Endothelial cell of umbilical vein (primary cell): ENCODE data around the gene TMEM138. TPM values are rescaled to one million over a fixed set of nuclear protein-coding genes. Genes with fewer than 3 reads are reported as not detected.
A peak's percentile ranks its signal among the peaks of the same experiment; 100 is the strongest.

Experiments
- BruUV-seq: library from RNA; stranded (reverse); fragments of 400-500 nt; replicated peaks from 2 replicates; lab custom pipeline; 2021; lab: Mats Ljungman, UMichigan
- CTCF ChIA-PET: fragments of 300-600, 350-600 bp; sonication (Branson Sonifier 250); formaldehyde crosslinking; loops from one replicate; lab custom pipeline; 2021; ENCODE audit warnings: antibody characterized with exemption, inconsistent platforms; lab: Charles Lee
- POLR2A ChIA-PET: fragments of 300-600, 350-600 bp; sonication (Branson Sonifier 250); formaldehyde crosslinking; loops from one replicate; lab custom pipeline; 2021; ENCODE audit warnings: antibody characterized with exemption, inconsistent platforms; lab: Charles Lee
- DNase-seq: peaks from one replicate; pipeline ENCODE4 v3.0.0-alpha.2; 2011; ENCODE audit warnings: low read depth, low spot score
- FAIRE-seq: peaks from 2 replicates; lab custom pipeline; 2011; peaks lifted over from hg19 to GRCh38; lab: Jason Lieb, UNC
- H2AFZ ChIP-seq: 2 replicates; pipeline ENCODE4 v1.6.0; 2012; ENCODE audit warnings: low read depth, low read length, control low read depth, inconsistent platforms
- H3K27ac ChIP-seq: 2 replicates; pipeline ENCODE4 v1.5.1; 2011; ENCODE audit warnings: low read depth, mild to moderate bottlenecking, control low read depth, low read length, moderate library complexity; ENCODE audit not compliant: insufficient read depth
- H3K27me3 ChIP-seq, 2 experiments: 2 replicates each; pipeline versions ENCODE4 v1.6.0 to v1.6.1; 2011; ENCODE audit warnings: low read length in 2 of 2, mixed read lengths in 1 of 2; ENCODE audit not compliant: control insufficient read depth in 2 of 2, insufficient read depth in 2 of 2
- H3K36me3 ChIP-seq, 2 experiments: 2 replicates in 1 of 2; 3 replicates in 1 of 2; pipeline ENCODE4 v1.5.1; 2011; ENCODE audit warnings: low read length in 2 of 2, mild to moderate bottlenecking in 1 of 2, moderate library complexity in 1 of 2; ENCODE audit not compliant: control insufficient read depth in 2 of 2, insufficient read depth in 2 of 2; ENCODE audit errors: extremely low read depth in 1 of 2
- H3K4me1 ChIP-seq: 3 replicates; pipeline ENCODE4 v1.5.1; 2011; ENCODE audit warnings: mild to moderate bottlenecking, low read length; ENCODE audit not compliant: control insufficient read depth, insufficient read depth; ENCODE audit errors: extremely low read depth
- H3K4me2 ChIP-seq: 2 replicates; pipeline ENCODE4 v1.6.1; 2011; ENCODE audit warnings: low read length, control low read depth, mixed read lengths; ENCODE audit not compliant: insufficient read depth
- H3K4me3 ChIP-seq, 3 experiments: fragments of 200-600 bp in 1 of 3; sonication (generic), shearing (Covaris generic) in 1 of 3; replicated peaks in 1 of 3; 2 replicates each; pipeline ENCODE4 v1.5.1; 2011 to 2016; ENCODE audit warnings: control low read depth in 3 of 3, low read length in 3 of 3, mild to moderate bottlenecking in 2 of 3, inconsistent platforms in 1 of 3, low read depth in 1 of 3, moderate library complexity in 1 of 3; ENCODE audit not compliant: insufficient read depth in 1 of 3
- H3K79me2 ChIP-seq: 2 replicates; pipeline ENCODE4 v1.6.0; 2012; ENCODE audit warnings: low read length, inconsistent platforms; ENCODE audit not compliant: control insufficient read depth, insufficient read depth
- H3K9ac ChIP-seq: replicated peaks from 2 replicates; pipeline ENCODE3; 2011; ENCODE audit warnings: low read length, control low read depth; ENCODE audit not compliant: insufficient read depth; ENCODE audit errors: extremely low read depth
- H3K9me1 ChIP-seq: replicated peaks from 3 replicates; pipeline ENCODE4 v1.6.0; 2011; ENCODE audit warnings: mild to moderate bottlenecking, low read length; ENCODE audit not compliant: control insufficient read depth, insufficient read depth; ENCODE audit errors: extremely low read depth
- H3K9me3 ChIP-seq: replicated peaks from 2 replicates; pipeline ENCODE4 v1.5.1; 2012; ENCODE audit warnings: low read length, inconsistent platforms; ENCODE audit not compliant: control insufficient read depth, insufficient read depth
- H4K20me1 ChIP-seq: replicated peaks from 2 replicates; pipeline ENCODE3; 2011; ENCODE audit warnings: mild to moderate bottlenecking, low read length; ENCODE audit not compliant: control insufficient read depth, insufficient read depth; ENCODE audit errors: extremely low read depth
- EZH2 ChIP-seq: IDR thresholded peaks from 2 replicates; pipeline ENCODE4 v1.6.1; 2012; ENCODE audit warnings: borderline replicate concordance, low read depth, mild to moderate bottlenecking, moderate library complexity, low read length, inconsistent platforms; ENCODE audit not compliant: severe bottlenecking
- FOS ChIP-seq: IDR thresholded peaks from 2 replicates; pipeline ENCODE4 v1.6.1; 2011; ENCODE audit warnings: mild to moderate bottlenecking, low read length, moderate library complexity, borderline replicate concordance; ENCODE audit not compliant: insufficient read depth
- GATA2 ChIP-seq: IDR thresholded peaks from 2 replicates; pipeline ENCODE4 v1.7.0; 2011; ENCODE audit warnings: low read depth, mild to moderate bottlenecking, moderate library complexity, mixed read lengths, low read length; ENCODE audit not compliant: insufficient read length, insufficient read depth
- JUN ChIP-seq: IDR thresholded peaks from 2 replicates; pipeline ENCODE4 v1.6.1; 2011; ENCODE audit warnings: borderline replicate concordance, low read depth; ENCODE audit not compliant: insufficient read length, insufficient read depth
- MYC ChIP-seq: IDR thresholded peaks from one replicate; pipeline ENCODE4 v1.6.1; 2011; ENCODE audit warnings: mild to moderate bottlenecking, low read depth, low read length
- POLR2A ChIP-seq: IDR thresholded peaks from 2 replicates; pipeline ENCODE4 v1.6.1; 2012; ENCODE audit warnings: low read depth, mild to moderate bottlenecking, control low read depth, low read length
- POLR2AphosphoS5 ChIP-seq: IDR thresholded peaks from 2 replicates; pipeline ENCODE4 v1.6.1; 2012; ENCODE audit warnings: low read depth, mild to moderate bottlenecking, control low read depth, low read length, moderate library complexity; ENCODE audit not compliant: insufficient read depth
- dilution Hi-C: fragments of 300-500 bp; cut with MboI; formaldehyde crosslinking; loops from one replicate; pipeline ENCODE4 v1.15.0; 2019; ENCODE audit warnings: low sequenced_read_pairs; ENCODE audit not compliant: extremely low pct_ligation_motif_present
- intact Hi-C: fragments of 100-400 bp; cut with micrococcal nuclease; formaldehyde crosslinking; loops from one replicate; pipeline ENCODE4 v1.10.0; 2022
- polyA plus RNA-seq, 4 experiments: library from polyadenylated mRNA; depleted of rRNA in 3 of 4; stranded (reverse) in 3 of 4; unstranded in 1 of 4; fragments of >200 nt; gene quantifications; 2 replicates each; pipeline versions ENCODE4 v1.2.1 to v1.2.3, GENCODE V29; 2011 to 2012; ENCODE audit warnings: missing spikeins in 1 of 4
- total RNA-seq: library from RNA; stranded (reverse); gene quantifications from 2 replicates; pipeline ENCODE4 v1.2.3, GENCODE V29; 2021
- TF ChIP-seq, protein P1 (sequence below): IDR thresholded peaks from 2 replicates; pipeline ENCODE4 v1.6.1; 2011; ENCODE audit not compliant: insufficient read depth, insufficient read length
- TF ChIP-seq, protein P2 (sequence below), 2 donors: IDR thresholded peaks; 1 replicate in 1 of 2; 2 replicates in 1 of 2; pipeline ENCODE4 v1.5.1; 2011; ENCODE audit warnings: low read length in 2 of 2, mild to moderate bottlenecking in 2 of 2, moderate library complexity in 2 of 2, control low read depth in 1 of 2, inconsistent platforms in 1 of 2, low read depth in 1 of 2; ENCODE audit not compliant: insufficient read depth in 1 of 2; ENCODE audit errors: extremely low read depth in 1 of 2

TMEM138 gene
- total and polyA plus RNA-seq, 2 donors (not counting 3 experiments of a cell fraction or from before 2014, with no cell fraction given): 37.9 to 60.0 TPM

DNA sequence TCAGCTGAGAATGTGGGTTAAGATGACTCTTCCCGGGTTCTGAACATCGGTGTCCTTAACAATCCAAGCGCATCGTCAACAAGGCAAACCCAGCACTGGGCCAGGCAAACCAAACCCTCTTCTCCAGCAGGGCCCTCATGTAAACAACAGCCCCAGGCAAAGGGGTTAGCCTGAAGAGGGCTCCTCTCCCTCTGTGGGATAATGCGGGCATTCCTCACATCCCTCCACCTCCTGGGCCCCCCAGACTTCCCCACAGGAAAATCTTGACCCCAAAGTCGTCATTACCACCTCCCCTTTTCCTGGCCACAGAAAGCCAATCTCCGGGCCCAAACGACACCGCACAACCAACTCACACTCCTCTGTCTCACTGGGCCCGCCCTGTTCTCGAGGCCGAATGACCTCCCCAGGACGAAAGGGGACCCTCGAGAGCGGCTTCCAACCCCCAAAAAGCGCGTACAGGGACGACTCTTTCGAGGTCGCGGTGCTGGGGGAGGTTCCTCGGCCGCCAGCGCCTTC lies 29.8 kb upstream of the TMEM138 start:
- Histone ChIP-seq H3K9me1 (no peaks in the 10 kb centered on the region), H3K4me3 (peak overlapping the region; percentile 67 to 85 (median 76)), H3K4me2 (peak overlapping the region; percentile 93), H3K79me2 (peaks cover 50% of the 10 kb centered on the region), H3K9ac (peak overlapping the region; percentile 90), H4K20me1 (no peaks in the 10 kb centered on the region), H3K4me1 (peaks cover 10% of the 10 kb centered on the region), H3K36me3 (peaks cover 1 to 5% of the 10 kb centered on the region in 2 experiments), H3K27me3 (no peaks in the 10 kb centered on the region), H2AFZ (peak overlapping the region; percentile 77), H3K27ac (peak overlapping the region; percentile 40), H3K9me3 (no peaks in the 10 kb centered on the region)
- TSS peak; percentile 45 for BruUV-seq
- CTCF ChIA-PET: interaction anchor here (1.7 to 2.2 kb wide), 2 partner anchors 53 to 60 kb away, joined by 6 to 21 read pairs; partner anchors contain the start of gene TMEM216
- FAIRE-seq: peak; percentile 74
- intact Hi-C loops: loop anchor here (2.0 to 10.0 kb wide), 2 partner anchors 38 to 78 kb away; partner anchors contain the start of gene VWCE
- dilution Hi-C loops: no loop called here
- peak; percentile 49 for DNase-seq
- TF ChIP-seq, protein P1, sequence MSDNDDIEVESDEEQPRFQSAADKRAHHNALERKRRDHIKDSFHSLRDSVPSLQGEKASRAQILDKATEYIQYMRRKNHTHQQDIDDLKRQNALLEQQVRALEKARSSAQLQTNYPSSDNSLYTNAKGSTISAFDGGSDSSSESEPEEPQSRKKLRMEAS: no peak
- TF ChIP-seq FOS (no peak), MYC (no peak), GATA2 (no peak), POLR2AphosphoS5 (no peak), JUN (no peak), EZH2 (no peak), POLR2A (no peak)
- TF ChIP-seq, protein P2, sequence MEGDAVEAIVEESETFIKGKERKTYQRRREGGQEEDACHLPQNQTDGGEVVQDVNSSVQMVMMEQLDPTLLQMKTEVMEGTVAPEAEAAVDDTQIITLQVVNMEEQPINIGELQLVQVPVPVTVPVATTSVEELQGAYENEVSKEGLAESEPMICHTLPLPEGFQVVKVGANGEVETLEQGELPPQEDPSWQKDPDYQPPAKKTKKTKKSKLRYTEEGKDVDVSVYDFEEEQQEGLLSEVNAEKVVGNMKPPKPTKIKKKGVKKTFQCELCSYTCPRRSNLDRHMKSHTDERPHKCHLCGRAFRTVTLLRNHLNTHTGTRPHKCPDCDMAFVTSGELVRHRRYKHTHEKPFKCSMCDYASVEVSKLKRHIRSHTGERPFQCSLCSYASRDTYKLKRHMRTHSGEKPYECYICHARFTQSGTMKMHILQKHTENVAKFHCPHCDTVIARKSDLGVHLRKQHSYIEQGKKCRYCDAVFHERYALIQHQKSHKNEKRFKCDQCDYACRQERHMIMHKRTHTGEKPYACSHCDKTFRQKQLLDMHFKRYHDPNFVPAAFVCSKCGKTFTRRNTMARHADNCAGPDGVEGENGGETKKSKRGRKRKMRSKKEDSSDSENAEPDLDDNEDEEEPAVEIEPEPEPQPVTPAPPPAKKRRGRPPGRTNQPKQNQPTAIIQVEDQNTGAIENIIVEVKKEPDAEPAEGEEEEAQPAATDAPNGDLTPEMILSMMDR (IDR thresholded peaks at IDR 0.05; ENCODE audit: extremely low read depth in 1 of 2, insufficient read depth in 1 of 2, low read depth in 1 of 2, low read length in 2 of 2): no peak
- POLR2A ChIA-PET: no interaction called here
